RPMI8226 (cell line): ENCODE results near the gene JAKMIP1.
A peak's percentile ranks its signal among the peaks of the same experiment; 100 is the strongest.

Experiments used
- DNase-seq: peaks from one replicate; pipeline ENCODE4 v3.0.0-alpha.2; 2015

The JAKMIP1 gene

DNA sequence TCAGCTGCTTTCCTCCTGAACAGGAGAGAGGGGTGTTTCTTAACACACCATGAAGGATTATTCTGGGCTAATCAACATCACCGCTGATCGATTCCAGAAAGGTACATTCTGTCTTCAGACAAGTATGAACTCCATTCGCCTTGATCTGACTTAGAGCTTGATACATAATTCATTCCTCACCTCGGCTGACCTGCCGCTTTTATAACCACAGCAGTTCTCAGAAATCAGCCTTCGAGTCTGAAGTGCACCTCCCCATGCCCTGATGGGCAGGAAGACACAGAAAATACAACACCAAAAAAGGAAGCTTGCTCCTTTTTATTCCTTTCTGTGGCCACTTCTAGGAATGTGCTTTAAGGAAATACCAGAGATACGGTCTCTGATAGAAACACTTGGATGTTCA is 85.7 kb downstream of the JAKMIP1 start:
- no peak for DNase-seq

DNA sequence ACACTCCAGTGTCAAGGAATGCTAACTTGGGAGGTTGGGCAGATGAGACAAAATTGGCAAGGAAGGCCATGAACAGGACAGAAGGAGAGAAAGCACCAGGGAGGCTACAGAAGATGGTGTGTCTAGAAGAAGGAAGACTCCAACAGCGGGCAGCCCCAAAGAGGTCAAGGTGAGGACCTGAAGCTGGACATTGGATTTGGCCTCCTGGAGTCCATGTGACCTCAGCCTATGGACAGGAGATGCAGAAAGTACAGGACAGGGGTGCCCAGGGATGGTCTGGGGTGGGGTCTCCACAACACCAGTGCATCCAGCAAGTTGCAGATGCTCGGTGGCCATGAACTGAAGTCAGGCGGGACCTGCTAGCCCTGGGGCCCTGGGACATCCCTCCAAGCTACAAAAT is 86.2 kb downstream of the JAKMIP1 start:
- DNase-seq = no peak

DNA sequence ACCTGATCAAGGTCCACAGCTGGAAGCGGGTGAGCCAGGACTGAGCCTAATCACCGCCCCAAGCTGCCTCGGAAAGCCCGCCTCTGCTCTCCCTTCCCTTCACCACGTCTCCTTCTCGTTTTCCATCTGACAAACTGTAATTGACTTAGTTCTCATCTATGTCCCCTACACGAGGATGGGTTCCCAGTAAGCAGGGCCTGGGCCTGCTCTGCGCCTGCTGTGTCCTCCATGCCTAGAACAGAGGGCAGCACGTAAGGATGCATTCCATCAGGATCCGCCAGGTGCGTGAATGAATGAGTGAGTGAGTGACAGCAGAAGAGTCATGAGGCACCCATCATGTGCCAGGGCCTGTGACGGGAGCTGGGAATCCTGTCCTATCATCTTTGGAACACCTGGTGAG is 86.7 kb downstream of the JAKMIP1 start:
- no peak for DNase-seq

- DNase-seq = no peak
These were observed 87.6 kb downstream of the JAKMIP1 start for GRCh38 chr4:6112606-6113290.

- no peak for DNase-seq
These were observed 88.9 kb downstream of the JAKMIP1 start for GRCh38 chr4:6111354-6111960.

DNA sequence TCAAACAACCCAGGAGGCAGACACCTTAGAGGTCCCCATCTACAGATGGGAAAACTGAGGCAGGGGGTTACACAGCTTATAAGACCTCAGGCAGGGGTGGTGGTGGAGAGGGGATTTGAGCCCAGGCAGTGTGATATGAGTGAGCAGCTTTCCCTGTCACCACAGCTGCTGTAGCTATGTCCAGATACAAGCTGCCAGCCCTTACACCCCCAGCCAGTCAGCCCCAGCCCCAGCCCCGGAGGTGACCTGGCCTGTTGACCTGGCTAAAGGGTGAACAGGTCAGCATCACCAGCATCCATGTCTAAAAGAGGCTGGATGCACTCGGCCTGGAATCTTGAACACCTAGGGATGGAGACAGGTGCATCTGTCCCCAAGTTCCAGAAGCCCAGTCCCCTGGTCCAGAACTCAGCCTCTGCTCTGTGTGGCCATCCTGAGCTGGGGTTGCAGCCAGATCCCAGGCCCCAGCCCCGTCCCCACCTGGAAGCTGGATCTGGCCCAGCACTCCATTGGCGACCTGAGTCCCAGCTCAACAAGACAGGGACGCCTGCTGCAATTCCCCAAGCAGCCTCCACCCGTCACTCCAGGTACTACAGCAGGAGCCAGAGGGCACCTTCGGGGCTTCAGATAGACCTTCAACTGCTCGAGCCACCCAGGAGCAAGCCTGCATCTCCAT is 89.5 kb downstream of the JAKMIP1 start:
- DNase-seq = no peak

DNA sequence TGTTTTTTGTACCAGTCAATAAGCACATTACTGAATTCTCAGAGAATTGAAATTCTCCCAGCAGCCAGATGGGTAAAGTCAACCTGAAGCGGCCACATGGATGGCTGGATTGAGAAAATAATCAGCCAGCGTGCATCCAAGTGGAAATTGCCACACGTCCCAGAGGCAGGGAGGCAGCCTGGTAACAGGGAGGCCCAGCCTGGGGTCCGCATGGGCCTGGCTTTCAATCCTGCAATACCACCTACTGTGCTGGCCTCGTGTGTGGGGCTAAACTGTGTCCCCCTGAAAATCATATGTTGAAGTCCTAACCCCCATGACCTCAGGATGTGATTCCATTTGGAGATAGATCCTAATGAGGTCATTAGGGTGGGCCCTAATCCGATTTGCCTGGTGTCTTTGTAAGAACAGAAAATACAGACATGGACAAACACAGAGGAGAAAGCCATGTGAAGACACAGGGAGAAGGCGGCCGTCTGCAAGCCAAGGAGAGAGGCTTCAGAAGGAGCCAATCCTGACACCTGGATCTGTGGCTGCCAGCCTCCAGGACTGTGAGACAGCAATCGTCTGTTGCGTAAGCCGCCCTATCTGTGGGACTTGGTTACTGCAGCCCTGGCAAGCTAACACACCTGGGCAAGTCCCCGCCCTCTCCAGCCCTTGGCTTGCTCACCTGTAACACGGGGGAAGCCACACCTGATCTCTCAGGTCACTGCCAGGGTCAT is 90.3 kb downstream of the JAKMIP1 start:
- DNase-seq = peak; percentile 61

- DNase-seq = no peak
These were observed 92.5 kb downstream of the JAKMIP1 start for GRCh38 chr4:6107886-6108285.

- no peak for DNase-seq
These were observed 93.1 kb downstream of the JAKMIP1 start for GRCh38 chr4:6107114-6107791.

GRCh38 chr4:6106156-6106555 is 94.2 kb downstream of the JAKMIP1 start:
- no peak for DNase-seq

DNA sequence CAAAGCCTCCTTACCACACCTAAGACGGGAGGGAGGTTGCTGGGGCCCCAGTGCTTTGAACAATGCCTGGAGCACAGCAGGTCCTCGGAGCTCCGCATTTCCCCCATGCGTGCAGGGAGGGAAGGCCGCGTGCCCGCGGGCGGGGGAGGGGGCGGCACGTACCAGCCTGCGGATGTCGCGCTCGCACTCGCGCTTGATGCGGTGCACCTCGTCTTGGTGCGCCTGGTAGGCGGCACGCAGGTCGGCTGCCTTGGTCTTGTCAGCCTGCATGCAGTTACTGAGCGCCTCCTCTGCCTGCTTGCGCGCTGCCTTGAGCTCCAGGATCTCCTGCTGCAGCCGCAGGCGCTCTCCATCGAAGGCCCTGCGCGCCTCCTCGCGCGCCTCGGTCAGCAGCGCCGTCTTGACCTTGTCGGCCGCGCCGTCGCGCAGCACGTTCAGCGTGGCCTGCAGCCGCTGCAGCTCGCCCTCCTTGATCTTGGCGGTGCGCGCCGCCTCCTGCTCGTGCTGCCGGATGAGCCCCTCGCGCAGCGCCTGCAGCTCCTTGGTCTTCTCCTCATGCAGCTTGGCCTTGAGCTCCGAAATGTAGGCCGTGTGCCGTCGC is 94.9 kb downstream of the JAKMIP1 start:
- DNase-seq = no peak

DNA sequence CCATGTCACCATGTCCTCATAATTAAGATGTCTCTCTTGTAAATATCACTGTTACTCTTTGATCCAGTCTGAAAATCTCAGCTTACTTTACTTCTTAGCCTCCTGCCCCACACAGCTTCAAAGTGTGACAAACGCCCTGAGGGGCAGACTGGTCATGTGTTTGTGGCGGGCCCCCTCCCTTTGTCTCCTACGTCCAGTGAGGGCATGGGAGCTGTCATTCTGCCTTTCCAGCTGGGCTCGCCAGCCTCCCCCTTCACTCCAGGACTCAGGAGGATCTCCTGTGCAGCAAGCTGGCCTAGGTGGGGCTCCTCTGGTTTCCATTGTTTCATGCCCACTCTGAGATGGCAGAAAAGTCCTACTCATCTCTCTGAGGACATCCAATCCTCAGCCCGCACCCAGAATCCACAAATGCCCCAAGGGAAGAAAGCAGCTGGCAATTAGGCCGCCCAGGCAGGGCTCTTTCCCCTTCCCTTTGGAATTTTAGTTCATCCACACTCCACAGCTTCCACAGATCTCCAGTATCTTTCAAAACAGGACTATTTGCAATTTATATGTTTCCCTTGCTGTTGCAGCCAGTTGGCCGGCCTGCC is 95.7 kb downstream of the JAKMIP1 start:
- no peak for DNase-seq

- DNase-seq = no peak
These were observed 102.8 kb downstream of the JAKMIP1 start for GRCh38 chr4:6097581-6097980.

DNA sequence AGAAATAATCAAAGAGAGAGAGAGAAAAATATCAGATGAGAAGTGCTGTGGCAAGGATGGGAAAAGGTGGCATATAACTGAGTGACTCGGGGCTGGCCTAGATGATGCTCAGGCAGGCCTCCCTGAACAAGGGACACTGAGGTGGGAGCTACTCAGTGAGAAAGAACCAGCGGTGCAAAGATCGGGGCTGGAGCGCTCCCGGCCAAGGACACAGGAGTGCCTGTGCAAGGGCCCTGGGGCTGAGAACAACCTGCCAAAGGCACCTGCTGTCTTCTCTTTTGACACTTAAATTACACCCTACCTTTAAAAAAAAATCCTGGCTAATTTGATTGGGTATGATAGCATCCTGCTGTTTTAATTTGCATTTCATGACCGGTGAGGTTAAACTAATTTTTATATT is 104.5 kb downstream of the JAKMIP1 start:
- no peak for DNase-seq

- DNase-seq = no peak
These were observed 105.2 kb downstream of the JAKMIP1 start for GRCh38 chr4:6095023-6095752.

- DNase-seq = no peak
These were observed 106.7 kb downstream of the JAKMIP1 start for GRCh38 chr4:6093671-6094070.

DNA sequence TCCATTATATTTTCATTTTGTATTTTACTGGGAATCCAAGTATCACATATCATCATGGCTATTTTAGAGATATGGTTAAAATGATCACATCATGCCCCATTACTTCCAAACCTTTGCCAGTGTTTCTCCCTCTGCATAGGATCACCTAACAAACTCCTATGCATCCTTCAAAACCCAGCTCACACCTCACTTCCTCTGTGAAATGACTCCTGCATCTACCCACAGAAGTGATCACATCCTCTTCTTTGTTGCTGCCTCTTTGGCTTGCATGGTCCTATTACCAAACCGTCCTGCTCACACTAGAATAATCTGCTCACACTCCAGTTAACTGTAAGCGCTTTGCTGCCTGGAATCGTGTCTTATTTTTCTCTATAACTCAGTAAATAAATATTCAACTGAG is 107.4 kb downstream of the JAKMIP1 start:
- no peak for DNase-seq

- DNase-seq = no peak
These were observed 108.2 kb downstream of the JAKMIP1 start for GRCh38 chr4:6092131-6092530.

GRCh38 chr4:6090931-6091330 is 109.4 kb downstream of the JAKMIP1 start:
- no peak for DNase-seq

DNA sequence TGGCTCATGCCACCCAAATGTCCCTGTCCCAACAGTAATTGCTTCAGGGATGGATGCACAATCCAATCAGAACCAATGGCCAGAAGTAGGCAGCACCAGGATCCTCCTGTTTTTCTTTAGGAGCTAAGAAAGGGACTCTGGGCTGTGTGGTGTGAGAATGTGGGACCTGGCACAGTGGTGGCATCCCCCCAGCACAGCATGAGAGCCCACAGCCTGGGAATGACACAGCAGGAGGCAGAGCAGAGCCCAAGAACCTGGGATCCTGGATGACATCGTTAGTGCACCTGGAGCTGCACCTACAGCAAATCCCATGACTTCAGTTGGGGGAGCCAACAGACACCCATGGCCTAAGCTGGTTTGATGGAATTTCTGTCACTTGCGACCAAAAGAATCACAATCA is 111.4 kb downstream of the JAKMIP1 start:
- no peak for DNase-seq

DNA sequence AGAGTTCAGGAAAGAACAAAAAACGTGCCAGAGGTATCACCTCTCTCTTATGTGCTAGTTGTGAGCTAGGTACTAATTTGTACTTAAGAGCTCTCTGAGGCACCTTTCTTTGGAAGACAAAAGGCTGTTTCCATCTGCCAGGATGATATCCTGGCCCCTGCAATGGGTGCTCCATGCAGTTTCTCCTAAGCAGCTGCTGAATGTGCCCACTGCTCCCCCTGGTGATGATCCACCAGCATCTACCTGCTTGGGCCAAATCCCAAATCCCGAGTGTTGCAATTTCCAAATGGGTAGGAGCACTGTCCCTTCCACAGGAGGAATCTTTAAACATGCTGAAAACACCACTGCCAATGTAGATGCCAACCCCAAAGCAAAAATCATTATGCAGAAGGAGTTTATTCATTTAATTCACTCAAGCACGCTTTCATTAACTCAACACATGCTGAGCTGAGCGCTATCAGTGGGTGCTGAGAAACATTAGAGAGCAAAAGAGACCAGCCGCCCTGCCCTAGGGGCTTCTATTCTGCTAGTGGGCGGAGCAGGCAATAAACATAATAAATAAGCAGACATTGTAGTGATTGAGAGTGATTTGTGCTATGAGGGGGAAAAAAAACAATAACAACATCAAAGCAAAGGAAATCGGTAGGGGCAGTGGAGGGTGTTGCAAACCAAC is 112.5 kb downstream of the JAKMIP1 start:
- peak; percentile 30 for DNase-seq
